ENCODE measurements around the gene ANP32A.

DNA sequence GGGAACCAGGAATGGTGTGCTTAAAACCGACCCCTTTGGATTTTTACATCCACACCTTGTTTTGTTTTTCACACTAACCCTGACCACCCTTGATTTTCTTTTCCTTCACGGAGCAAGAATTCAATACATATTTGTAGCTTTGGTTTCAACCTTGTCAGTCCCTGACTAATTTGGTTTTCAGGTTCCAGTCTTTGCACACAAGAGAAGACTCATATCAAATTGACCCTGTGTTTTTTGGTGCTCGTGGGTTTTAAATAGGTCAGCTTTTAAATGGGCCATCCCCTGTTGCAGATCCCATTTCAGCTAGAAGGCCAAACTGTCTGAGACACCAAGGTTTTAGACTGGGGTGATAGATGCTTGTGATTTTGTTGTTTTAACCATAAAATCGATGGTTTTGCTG lies 26.4 kb downstream of the ANP32A start:
- TF ChIP-seq POLR2A (IDR thresholded peaks at IDR 0.05), result no peak
- TF ChIP-seq, protein P1, sequence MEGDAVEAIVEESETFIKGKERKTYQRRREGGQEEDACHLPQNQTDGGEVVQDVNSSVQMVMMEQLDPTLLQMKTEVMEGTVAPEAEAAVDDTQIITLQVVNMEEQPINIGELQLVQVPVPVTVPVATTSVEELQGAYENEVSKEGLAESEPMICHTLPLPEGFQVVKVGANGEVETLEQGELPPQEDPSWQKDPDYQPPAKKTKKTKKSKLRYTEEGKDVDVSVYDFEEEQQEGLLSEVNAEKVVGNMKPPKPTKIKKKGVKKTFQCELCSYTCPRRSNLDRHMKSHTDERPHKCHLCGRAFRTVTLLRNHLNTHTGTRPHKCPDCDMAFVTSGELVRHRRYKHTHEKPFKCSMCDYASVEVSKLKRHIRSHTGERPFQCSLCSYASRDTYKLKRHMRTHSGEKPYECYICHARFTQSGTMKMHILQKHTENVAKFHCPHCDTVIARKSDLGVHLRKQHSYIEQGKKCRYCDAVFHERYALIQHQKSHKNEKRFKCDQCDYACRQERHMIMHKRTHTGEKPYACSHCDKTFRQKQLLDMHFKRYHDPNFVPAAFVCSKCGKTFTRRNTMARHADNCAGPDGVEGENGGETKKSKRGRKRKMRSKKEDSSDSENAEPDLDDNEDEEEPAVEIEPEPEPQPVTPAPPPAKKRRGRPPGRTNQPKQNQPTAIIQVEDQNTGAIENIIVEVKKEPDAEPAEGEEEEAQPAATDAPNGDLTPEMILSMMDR (IDR thresholded peaks at IDR 0.05 in 4 of 5, conservative IDR thresholded peaks at IDR 0.05 in 1 of 5), result no peak
